DOHH2 (cell line): ENCODE measurements around the gene RMDN2.

Source experiments
- H3F3A ChIP-seq: fragments of 200-600 bp; sonication (generic), shearing (Covaris generic); 2 replicates; pipeline ENCODE4 v1.6.0; 2016; ENCODE audit warnings: antibody characterized with exemption, mild to moderate bottlenecking; ENCODE audit not compliant: control insufficient read depth, insufficient read depth
- H3K27ac ChIP-seq: fragments of 200-600 bp; sonication (generic); 2 replicates; pipeline ENCODE4 v1.5.1; 2014; ENCODE audit warnings: low read depth, mild to moderate bottlenecking, low read length, moderate library complexity
- H3K27me3 ChIP-seq: fragments of 200-600 bp; sonication (generic); 2 replicates; pipeline ENCODE4 v1.6.1; 2014; ENCODE audit warnings: mild to moderate bottlenecking, low read length, mixed read lengths; ENCODE audit not compliant: control insufficient read depth
- H3K36me3 ChIP-seq: fragments of 200-600 bp; sonication (generic); 2 replicates; pipeline ENCODE4 v1.6.1; 2014; ENCODE audit warnings: mild to moderate bottlenecking, low read length, moderate library complexity, mixed read lengths; ENCODE audit not compliant: control insufficient read depth
- H3K4me1 ChIP-seq: fragments of 200-600 bp; sonication (generic); 2 replicates; pipeline ENCODE4 v1.6.1; 2014; ENCODE audit warnings: mild to moderate bottlenecking, low read length, mixed read lengths; ENCODE audit not compliant: control insufficient read depth
- H3K4me2 ChIP-seq: fragments of 200-600 bp; sonication (generic); 2 replicates; pipeline ENCODE4 v1.6.0; 2014; ENCODE audit warnings: mild to moderate bottlenecking, low read length, moderate library complexity
- H3K4me3 ChIP-seq: fragments of 200-600 bp; sonication (generic); 2 replicates; pipeline ENCODE4 v1.5.1; 2014; ENCODE audit warnings: mild to moderate bottlenecking, low read length, mixed read lengths
- H3K79me2 ChIP-seq: fragments of 200-600 bp; sonication (generic); 2 replicates; pipeline ENCODE4 v1.6.1; 2014; ENCODE audit warnings: mild to moderate bottlenecking, low read length, mixed read lengths; ENCODE audit not compliant: control insufficient read depth
- H3K9me2 ChIP-seq: fragments of 200-600 bp; sonication (generic); replicated peaks from 2 replicates; pipeline ENCODE4 v1.6.1; 2014; ENCODE audit warnings: mild to moderate bottlenecking, low read length, mixed read lengths; ENCODE audit not compliant: control insufficient read depth
- H3K9me3 ChIP-seq: fragments of 200-600 bp; sonication (generic); 2 replicates; pipeline ENCODE4 v1.6.1; 2014; ENCODE audit warnings: antibody characterized with exemption, low read length, mixed read lengths; ENCODE audit not compliant: control insufficient read depth, insufficient read depth
- H4K20me1 ChIP-seq: fragments of 200-600 bp; sonication (generic); 2 replicates; pipeline ENCODE4 v1.6.0; 2014; ENCODE audit warnings: low read depth, mild to moderate bottlenecking, antibody characterized with exemption, low read length, moderate library complexity; ENCODE audit not compliant: control insufficient read depth, insufficient read depth
- EZH2phosphoT487 ChIP-seq: fragments of 200-600 bp; sonication (generic); IDR thresholded peaks from 2 replicates; pipeline ENCODE4 v1.6.1; 2017; ENCODE audit warnings: borderline replicate concordance, mild to moderate bottlenecking, antibody characterized with exemption, low read length, moderate library complexity, mixed read lengths
- TF ChIP-seq, protein P1 (sequence below): fragments of 200-600 bp; sonication (generic); IDR thresholded peaks from one replicate; pipeline ENCODE4 v1.5.1; 2014; ENCODE audit warnings: antibody characterized with exemption, mild to moderate bottlenecking, low read depth, low read length; ENCODE audit not compliant: poor library complexity, severe bottlenecking

The RMDN2 gene

DNA sequence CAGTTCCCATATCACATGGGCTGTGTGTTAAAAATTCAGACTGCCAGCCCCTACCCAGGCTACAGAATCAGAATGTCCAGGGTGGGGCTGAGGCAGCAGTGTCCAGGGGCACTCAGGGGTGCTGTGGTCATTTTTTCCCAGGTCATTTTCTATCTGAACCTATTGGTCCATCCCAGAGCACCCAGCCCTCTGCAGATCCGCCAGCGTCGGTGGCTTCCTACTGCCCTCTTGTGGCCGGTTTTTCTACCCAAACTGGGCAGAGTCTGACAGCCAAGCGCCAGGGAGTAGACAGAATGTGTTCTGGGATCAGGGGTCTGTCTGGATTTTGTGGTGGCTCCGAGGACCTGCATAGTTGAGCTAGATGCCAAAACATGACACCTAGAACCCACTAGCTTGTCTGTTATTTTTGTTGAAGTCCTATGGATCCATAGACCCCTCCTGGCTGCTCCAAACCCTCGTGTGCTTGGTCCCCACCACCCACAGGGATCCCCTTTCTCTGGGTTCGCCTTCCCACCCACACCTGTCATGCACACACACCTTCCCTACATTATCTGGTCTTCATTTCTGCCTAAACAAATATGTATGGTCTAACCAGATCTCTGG, 34.1 kb upstream of the RMDN2 start:
- H3K27me3 ChIP-seq = 0 out of 2 replicates have a peak, but pooled peaks cover 1% of the 10 kb centered on the region
- 0 out of 2 replicates have a peak, but pooled peaks cover 3% of the 10 kb centered on the region for H3F3A ChIP-seq
- H3K4me3 ChIP-seq = no peak overlapping the region
- TF ChIP-seq, protein P1, sequence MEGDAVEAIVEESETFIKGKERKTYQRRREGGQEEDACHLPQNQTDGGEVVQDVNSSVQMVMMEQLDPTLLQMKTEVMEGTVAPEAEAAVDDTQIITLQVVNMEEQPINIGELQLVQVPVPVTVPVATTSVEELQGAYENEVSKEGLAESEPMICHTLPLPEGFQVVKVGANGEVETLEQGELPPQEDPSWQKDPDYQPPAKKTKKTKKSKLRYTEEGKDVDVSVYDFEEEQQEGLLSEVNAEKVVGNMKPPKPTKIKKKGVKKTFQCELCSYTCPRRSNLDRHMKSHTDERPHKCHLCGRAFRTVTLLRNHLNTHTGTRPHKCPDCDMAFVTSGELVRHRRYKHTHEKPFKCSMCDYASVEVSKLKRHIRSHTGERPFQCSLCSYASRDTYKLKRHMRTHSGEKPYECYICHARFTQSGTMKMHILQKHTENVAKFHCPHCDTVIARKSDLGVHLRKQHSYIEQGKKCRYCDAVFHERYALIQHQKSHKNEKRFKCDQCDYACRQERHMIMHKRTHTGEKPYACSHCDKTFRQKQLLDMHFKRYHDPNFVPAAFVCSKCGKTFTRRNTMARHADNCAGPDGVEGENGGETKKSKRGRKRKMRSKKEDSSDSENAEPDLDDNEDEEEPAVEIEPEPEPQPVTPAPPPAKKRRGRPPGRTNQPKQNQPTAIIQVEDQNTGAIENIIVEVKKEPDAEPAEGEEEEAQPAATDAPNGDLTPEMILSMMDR = peak; percentile 89
- no peak for TF ChIP-seq EZH2phosphoT487
- no peaks in the 10 kb centered on the region for H3K36me3 ChIP-seq
- H3K4me1 ChIP-seq = peaks cover 25% of the 10 kb centered on the region
- no peak overlapping the region for H3K4me2 ChIP-seq
- H3K9me2 ChIP-seq = no peaks in the 10 kb centered on the region
- H3K79me2 ChIP-seq = no peaks in the 10 kb centered on the region
- H4K20me1 ChIP-seq = no peaks in the 10 kb centered on the region
- no peaks in the 10 kb centered on the region for H3K9me3 ChIP-seq
- H3K27ac ChIP-seq = no peak overlapping the region

DNA sequence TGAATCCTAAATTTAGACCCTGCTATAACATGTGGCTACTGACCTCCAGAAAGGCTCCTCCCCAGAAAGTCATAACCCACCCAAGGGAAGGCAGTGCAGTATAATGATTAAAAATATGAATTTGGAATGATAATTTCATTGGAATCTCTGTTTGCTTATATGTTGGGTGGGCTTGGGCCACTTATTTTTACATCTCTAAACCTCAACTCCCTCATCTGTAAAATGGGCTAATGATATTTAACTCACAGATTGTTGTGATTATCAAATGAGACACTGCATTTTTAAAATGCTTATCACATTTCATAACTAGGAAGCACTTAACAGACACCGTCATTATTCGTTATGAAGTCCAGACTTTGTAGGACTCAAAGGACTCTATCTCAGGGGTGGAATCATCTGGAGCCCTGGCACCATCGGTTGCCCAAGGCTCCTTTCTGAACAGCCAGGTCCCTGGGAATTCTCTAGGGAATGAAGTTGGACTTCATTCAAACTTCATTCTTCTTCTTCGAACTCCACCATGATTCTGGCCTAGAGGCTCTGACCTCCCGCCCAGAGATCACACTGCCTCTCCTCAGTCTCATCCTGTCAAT, 33.1 kb upstream of the RMDN2 start:
- Histone ChIP-seq H3F3A (0 out of 2 replicates have a peak, but pooled peaks cover 3% of the 10 kb centered on the region), H3K36me3 (no peaks in the 10 kb centered on the region), H3K4me2 (peak overlapping the region; percentile 57), H3K27ac (peak overlapping the region; percentile 58; the same call in 1 of the 2 replicates), H3K9me2 (no peaks in the 10 kb centered on the region), H3K27me3 (no peaks in the 10 kb centered on the region), H3K4me1 (peaks cover 25% of the 10 kb centered on the region), H3K79me2 (no peaks in the 10 kb centered on the region), H3K9me3 (no peaks in the 10 kb centered on the region), H4K20me1 (no peaks in the 10 kb centered on the region), H3K4me3 (peak overlapping the region; percentile 21; the same call in 1 of the 2 replicates)
- no peak for TF ChIP-seq EZH2phosphoT487
- TF ChIP-seq, protein P1 = no peak

DNA sequence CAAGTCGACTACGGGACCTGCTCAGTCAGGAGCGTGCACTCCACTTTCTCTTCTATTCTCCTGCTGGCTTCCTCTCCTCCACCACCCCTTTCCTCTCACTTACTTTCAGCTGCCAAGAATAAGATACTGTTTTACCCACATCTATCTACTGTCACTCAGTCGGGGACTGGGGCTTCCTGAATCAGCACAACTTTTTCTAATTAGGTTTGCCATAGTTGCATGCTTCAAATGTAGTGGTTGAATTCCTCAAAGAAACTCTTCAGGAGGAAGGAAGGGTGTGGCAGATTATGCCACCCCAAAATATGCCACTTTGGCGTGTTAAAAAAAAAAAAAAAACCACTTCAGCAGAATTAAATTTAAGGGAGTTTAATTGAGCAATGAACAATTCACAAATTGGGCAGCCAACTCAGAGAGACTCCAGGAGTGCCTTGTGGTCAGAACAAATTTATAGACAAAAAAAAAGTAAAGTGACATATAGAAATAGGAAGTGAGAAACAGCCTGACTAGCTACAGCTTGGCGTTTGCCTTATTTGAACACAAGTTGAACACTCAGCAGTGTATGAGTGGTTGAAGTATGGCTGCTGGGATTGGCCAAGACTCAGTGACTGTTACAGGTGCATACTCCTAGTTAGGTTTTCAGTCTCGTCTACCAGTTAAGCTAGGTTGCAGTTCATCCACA, 32.5 kb upstream of the RMDN2 start:
- peak overlapping the region; percentile 58 for H3K27ac ChIP-seq
- no peaks in the 10 kb centered on the region for H3K9me2 ChIP-seq
- H3K9me3 ChIP-seq = no peaks in the 10 kb centered on the region
- H3K27me3 ChIP-seq = no peaks in the 10 kb centered on the region
- TF ChIP-seq EZH2phosphoT487 = no peak
- TF ChIP-seq, protein P1 = no peak
- H3K36me3 ChIP-seq = no peaks in the 10 kb centered on the region
- no peaks in the 10 kb centered on the region for H4K20me1 ChIP-seq
- no peaks in the 10 kb centered on the region for H3K79me2 ChIP-seq
- peaks cover 25% of the 10 kb centered on the region for H3K4me1 ChIP-seq
- 0 out of 2 replicates have a peak, but pooled peaks cover 3% of the 10 kb centered on the region for H3F3A ChIP-seq
- peak overlapping the region; percentile 21 for H3K4me3 ChIP-seq
- H3K4me2 ChIP-seq = peak overlapping the region; percentile 57
